IMR-90 (cell line): ENCODE results near the gene UST. TPM values are rescaled to one million over a fixed set of nuclear protein-coding genes. Genes with fewer than 3 reads are reported as not detected.
A peak's percentile ranks its signal among the peaks of the same experiment; 100 is the strongest.

Source experiments
- ATAC-seq: fragments of 200-7000 bp; cut with Tn5 transposase; 2 replicates; pipeline ENCODE4 v1.9.1; 2020; ENCODE audit warnings: low read depth, mild to moderate bottlenecking, moderate library complexity
- BruUV-seq: library from RNA; stranded (reverse); fragments of 400-500 nt; replicated peaks from 2 replicates; lab custom pipeline; 2021; lab: Mats Ljungman, UMichigan
- CTCF ChIA-PET: fragments of 300-600 bp; formaldehyde crosslinking; extraction: SDS; loops from one replicate; lab custom pipeline; 2021; ENCODE audit warnings: antibody characterized with exemption; lab: Yijun Ruan, JAX
- POLR2A ChIA-PET: fragments of 300-600 bp; sonication (Branson Sonifier 250); formaldehyde crosslinking; loops from one replicate; lab custom pipeline; 2022; ENCODE audit warnings: antibody characterized with exemption; ENCODE audit not compliant: unreplicated experiment; lab: Charles Lee
- DNase-seq: peaks from one replicate; pipeline ENCODE4 v3.0.0; 2013
- H2AFZ ChIP-seq: replicated peaks from 2 replicates; pipeline ENCODE3; 2013; ENCODE audit warnings: low read length, mild to moderate bottlenecking; ENCODE audit not compliant: poor library complexity
- H2AK5ac ChIP-seq: 2 replicates; pipeline ENCODE4 v1.6.1; 2013; ENCODE audit warnings: low read depth, low read length, inconsistent platforms
- H2AK9ac ChIP-seq: replicated peaks from 2 replicates; pipeline ENCODE3; 2013; ENCODE audit warnings: mild to moderate bottlenecking, low read depth, low read length, moderate library complexity; ENCODE audit not compliant: poor library complexity
- H2BK120ac ChIP-seq: 2 replicates; pipeline ENCODE4 v1.6.1; 2013; ENCODE audit warnings: low read depth, low read length, inconsistent platforms
- H2BK15ac ChIP-seq: 3 replicates; pipeline ENCODE4 v1.6.1; 2013; ENCODE audit warnings: low read depth, low read length, inconsistent platforms
- H2BK20ac ChIP-seq: 2 replicates; pipeline ENCODE4 v1.6.1; 2013; ENCODE audit warnings: low read depth, mild to moderate bottlenecking, inconsistent platforms, low read length, moderate library complexity
- H2BK5ac ChIP-seq: 2 replicates; pipeline ENCODE4 v1.6.1; 2013; ENCODE audit warnings: mild to moderate bottlenecking, low read depth, low read length, inconsistent platforms; ENCODE audit not compliant: poor library complexity, severe bottlenecking
- H3K14ac ChIP-seq: replicated peaks from 2 replicates; pipeline ENCODE4 v1.6.1; 2013; ENCODE audit warnings: low read depth, low read length, inconsistent platforms
- H3K18ac ChIP-seq: 2 replicates; pipeline ENCODE4 v1.6.1; 2013; ENCODE audit warnings: low read depth, low read length, control low read depth
- H3K23ac ChIP-seq: 2 replicates; pipeline ENCODE4 v1.6.1; 2013; ENCODE audit warnings: low read depth, low read length, inconsistent platforms
- H3K27ac ChIP-seq: 2 replicates; pipeline ENCODE4 v1.5.1; 2013; ENCODE audit warnings: mild to moderate bottlenecking, control low read depth, low read length; ENCODE audit not compliant: insufficient read depth
- H3K27me3 ChIP-seq: 2 replicates; pipeline ENCODE4 v1.6.1; 2013; ENCODE audit warnings: low read length; ENCODE audit not compliant: control insufficient read depth, insufficient read depth
- H3K36me3 ChIP-seq: 2 replicates; pipeline ENCODE4 v1.6.1; 2013; ENCODE audit warnings: low read length, mixed read lengths; ENCODE audit not compliant: control insufficient read depth, insufficient read depth
- H3K4ac ChIP-seq: 2 replicates; pipeline ENCODE4 v1.6.1; 2013; ENCODE audit warnings: low read depth, low read length, inconsistent platforms
- H3K4me1 ChIP-seq: 2 replicates; pipeline ENCODE4 v1.6.1; 2013; ENCODE audit warnings: low read length, mixed read lengths; ENCODE audit not compliant: control insufficient read depth, insufficient read depth
- H3K4me2 ChIP-seq: 2 replicates; pipeline ENCODE4 v1.6.1; 2013; ENCODE audit warnings: low read depth, mild to moderate bottlenecking, control low read depth, low read length, moderate library complexity
- H3K4me3 ChIP-seq: 2 replicates; pipeline ENCODE4 v1.5.1; 2013; ENCODE audit warnings: low read depth, mild to moderate bottlenecking, control low read depth, low read length, moderate library complexity; ENCODE audit not compliant: insufficient read depth
- H3K56ac ChIP-seq: 2 replicates; pipeline ENCODE4 v1.6.1; 2013; ENCODE audit warnings: low read length, inconsistent platforms; ENCODE audit not compliant: insufficient read depth; ENCODE audit errors: extremely low read depth
- H3K79me1 ChIP-seq, 2 experiments: 2 replicates each; pipeline ENCODE4 v1.6.1; 2013; ENCODE audit warnings: low read length in 2 of 2, inconsistent platforms in 1 of 2, low read depth in 1 of 2
- H3K9ac ChIP-seq: 2 replicates; pipeline ENCODE4 v1.6.1; 2013; ENCODE audit warnings: low read depth, low read length, control low read depth
- H3K9me1 ChIP-seq: 2 replicates; pipeline ENCODE4 v1.6.1; 2013; ENCODE audit warnings: low read length, inconsistent platforms; ENCODE audit not compliant: insufficient read depth
- H3K9me3 ChIP-seq: 2 replicates; pipeline ENCODE4 v1.6.1; 2013; ENCODE audit warnings: low read length; ENCODE audit not compliant: control insufficient read depth, insufficient read depth
- H4K20me1 ChIP-seq: 2 replicates; pipeline ENCODE4 v1.6.1; 2013; ENCODE audit warnings: low read length, inconsistent platforms; ENCODE audit not compliant: insufficient read depth
- H4K5ac ChIP-seq: 2 replicates; pipeline ENCODE4 v1.6.1; 2013; ENCODE audit warnings: mild to moderate bottlenecking, low read depth, low read length, control low read depth
- H4K8ac ChIP-seq, 2 experiments: 2 replicates each; pipeline ENCODE4 v1.6.1; 2013; ENCODE audit warnings: low read depth in 2 of 2, low read length in 2 of 2, control low read depth in 1 of 2, inconsistent platforms in 1 of 2
- H4K91ac ChIP-seq: 2 replicates; pipeline ENCODE4 v1.6.1; 2013; ENCODE audit warnings: low read depth, low read length, inconsistent platforms; ENCODE audit not compliant: insufficient read depth
- MAZ ChIP-seq: IDR thresholded peaks from 2 replicates; pipeline ENCODE4 v1.6.1; 2012; ENCODE audit warnings: low read depth, mild to moderate bottlenecking, low read length, improper control_type of control experiment, moderate library complexity, borderline replicate concordance
- MXI1 ChIP-seq: IDR thresholded peaks from 2 replicates; pipeline ENCODE4 v1.6.1; 2012; ENCODE audit warnings: low read depth, mild to moderate bottlenecking, low read length, moderate library complexity, borderline replicate concordance
- RAD21 ChIP-seq: IDR thresholded peaks from 2 replicates; pipeline ENCODE4 v1.6.1; 2012; ENCODE audit warnings: low read length, improper control_type of control experiment
- WGBS, 2 experiments: methylation state at CpG; one replicate each; pipeline versions ENCODE4 v1.1.5 to v1.1.7; 2013; ENCODE audit warnings: missing lambda C conversion rate in 2 of 2; ENCODE audit not compliant: insufficient read length in 1 of 2; ENCODE audit errors: extremely low coverage in 2 of 2; 5-methylcytosine and 5-hydroxymethylcytosine counted together
- dilution Hi-C: fragments of 300-500 bp; cut with HindIII; formaldehyde crosslinking; loops from one replicate; pipeline ENCODE4 v1.14.3; 2018; ENCODE audit warnings: low sequenced_read_pairs; ENCODE audit not compliant: unreplicated experiment
- in situ Hi-C: fragments of 300-500 bp; cut with MboI; formaldehyde crosslinking; loops from 3 replicates; pipeline ENCODE4 v1.14.3; 2019; ENCODE audit warnings: low sequenced_read_pairs, inconsistent platforms, mixed read lengths
- intact Hi-C: fragments of 100-400 bp; cut with micrococcal nuclease; formaldehyde crosslinking; loops from 2 replicates; pipeline ENCODE4 v1.10.0; 2022
- polyA plus RNA-seq, 3 experiments: library from polyadenylated mRNA; depleted of rRNA; stranded (reverse); fragments of >200 nt; gene quantifications; 2 replicates each; pipeline ENCODE4 v1.2.3, GENCODE V29; 2012; ENCODE audit warnings: low replicate concordance in 1 of 3
- total RNA-seq: library from RNA; depleted of rRNA; stranded (reverse); fragments of >200 nt; gene quantifications from 2 replicates; pipeline ENCODE4 v1.2.3, GENCODE V29; 2012

UST gene
- total and polyA plus RNA-seq, 2 of the 4 experiments (the other 2 are of a cell fraction) = 7.7 to 13.8 TPM

DNA sequence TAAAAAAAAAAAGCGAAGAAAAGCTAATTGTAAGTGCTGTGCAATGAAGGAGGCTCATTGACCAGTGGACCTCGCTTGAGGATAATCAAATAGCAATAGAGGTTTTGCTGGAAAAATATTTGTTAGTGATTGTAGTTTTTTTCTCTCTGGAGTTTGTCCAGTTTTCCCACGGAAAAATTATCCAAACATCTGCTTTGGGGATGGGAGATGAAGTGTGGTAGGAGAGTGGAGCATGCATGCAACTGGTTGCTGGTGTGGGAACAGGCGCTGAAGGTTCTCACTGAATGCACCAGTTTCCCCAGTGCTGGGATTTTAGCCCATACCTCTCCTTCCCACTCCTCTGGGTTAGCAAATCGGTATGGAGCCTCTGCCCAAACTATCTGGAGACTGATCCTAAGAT, 288.9 kb downstream of the UST start:
- Histone ChIP-seq H3K4me2 (no peak overlapping the region), H3K23ac (no peak overlapping the region), H3K9ac (no peak overlapping the region), H2BK5ac (no peak overlapping the region), H2BK120ac (peak overlapping the region; percentile 16; the same call in 1 of the 2 replicates), H3K27me3 (no peaks in the 10 kb centered on the region), H2AK9ac (peak overlapping the region; percentile 48), H3K4me3 (no peak overlapping the region), H2BK15ac (peak overlapping the region; percentile 34; the same call in 2 of the 3 replicates), H3K56ac (no peak overlapping the region), H2AK5ac (peak overlapping the region; percentile 67; the same call in 1 of the 2 replicates), H2BK20ac (no peak overlapping the region; the same call in 1 of the 2 replicates), H3K27ac (no peak overlapping the region), H3K18ac (no peak overlapping the region), H3K14ac (no peak overlapping the region; the same call in 1 of the 2 replicates), H4K20me1 (no peaks in the 10 kb centered on the region), H3K79me1 (peaks cover 0 to 6% of the 10 kb centered on the region in 2 experiments; a peak in 1 of 4 replicates), H3K36me3 (no peaks in the 10 kb centered on the region), H3K4ac (peak overlapping the region; percentile 26), H3K9me3 (no peaks in the 10 kb centered on the region), H4K8ac (peak overlapping the region in 1 of 2 experiments; percentile 46; a peak in 2 of 4 replicates), H3K9me1 (peaks cover 15% of the 10 kb centered on the region), H4K91ac (peak overlapping the region; percentile 50; the same call in 1 of the 2 replicates), H3K4me1 (peaks cover 30% of the 10 kb centered on the region), H4K5ac (no peak overlapping the region; the same call in 1 of the 2 replicates), H2AFZ (no peak overlapping the region)
- ATAC-seq (no peak), DNase-seq (no peak)
- dilution Hi-C loops (no loop called here), intact Hi-C loops (loop anchor here (2.0 to 10.0 kb wide), 2 partner anchors 45 to 179 kb away; no protein-coding TSS in a partner anchor), in situ Hi-C loops (no loop called here)
- 50% methylated on average over 1 of the region's 5 CpGs; no CpG with 5 or more reads in 1 of the 2 experiments for WGBS, 2 experiments
- TF ChIP-seq MXI1 (no peak), RAD21 (no peak), MAZ (no peak)
- no TSS peak for BruUV-seq
- ChIA-PET POLR2A (no interaction called here), CTCF (interaction anchor here (0.7 kb wide), 1 partner anchor 9 kb away, joined by 3 read pairs; no protein-coding TSS in a partner anchor)
